ENCODE results near the gene BAIAP2.

GRCh38 chr17:81103379-81103778 is 68.4 kb downstream of the BAIAP2 start:
- TF ChIP-seq CTCF (IDR thresholded peaks at IDR 0.05) (no peak), POLR2A (IDR thresholded peaks at IDR 0.05) (no peak)
